HepG2 (cell line): ENCODE data around the gene EXOC3L4. TPM values are rescaled to one million over a fixed set of nuclear protein-coding genes. Genes with fewer than 3 reads are reported as not detected.

Experiments used
- ADNP ChIP-seq: sonication (generic); formaldehyde crosslinking; IDR thresholded peaks from 2 replicates; pipeline ENCODE4 v1.4.0; 2020; ENCODE audit warnings: missing genetic modification reagents
- ARNT ChIP-seq: fragments of 450-650 bp; IDR thresholded peaks from 2 replicates; pipeline ENCODE4 v1.6.1; 2017
- ARNT2 ChIP-seq: sonication (generic); formaldehyde crosslinking; IDR thresholded peaks from 2 replicates; pipeline ENCODE4 v1.8.0; 2022; ENCODE audit warnings: mild to moderate bottlenecking, low read depth, missing genetic modification reagents, moderate library complexity
- ATF1 ChIP-seq: IDR thresholded peaks from 2 replicates; pipeline ENCODE4 v1.6.1; 2016; ENCODE audit warnings: mild to moderate bottlenecking, control low read depth
- BHLHE40 ChIP-seq: IDR thresholded peaks from 2 replicates; pipeline ENCODE4 v1.6.1; 2011; ENCODE audit warnings: low read length, improper control_type of control experiment
- EHMT2 ChIP-seq: fragments of 200-600 bp; sonication (generic); IDR thresholded peaks from 2 replicates; pipeline ENCODE4 v1.7.0; 2017; ENCODE audit warnings: antibody characterized with exemption, low read depth, low read length, borderline replicate concordance
- FLYWCH1 ChIP-seq: sonication (generic); formaldehyde crosslinking; IDR thresholded peaks from 2 replicates; pipeline ENCODE4 v1.8.1; 2023; ENCODE audit warnings: mild to moderate bottlenecking, missing genetic modification reagents
- HNF4A ChIP-seq: sonication (generic); formaldehyde crosslinking; IDR thresholded peaks from 2 replicates; pipeline ENCODE4 v1.4.0; 2020; ENCODE audit warnings: missing genetic modification reagents
- NFE2L1 ChIP-seq: sonication (generic); formaldehyde crosslinking; IDR thresholded peaks from 2 replicates; pipeline ENCODE4 v1.4.0; 2020; ENCODE audit warnings: missing genetic modification reagents, mild to moderate bottlenecking, borderline replicate concordance
- NR2F2 ChIP-seq: IDR thresholded peaks from 2 replicates; pipeline ENCODE4 v1.6.1; 2012; ENCODE audit warnings: low read depth, inconsistent platforms, borderline replicate concordance
- SAP130 ChIP-seq: IDR thresholded peaks from 2 replicates; pipeline ENCODE4 v1.6.1; 2016; ENCODE audit warnings: low read depth
- SMAD9 ChIP-seq: sonication (generic); formaldehyde crosslinking; IDR thresholded peaks from 2 replicates; pipeline ENCODE4 v1.5.1; 2020; ENCODE audit warnings: mild to moderate bottlenecking, missing genetic modification reagents
- SOX13 ChIP-seq, 3 experiments: fragments of 450-650 bp in 1 of 3; sonication (generic) in 1 of 3; formaldehyde crosslinking in 1 of 3; IDR thresholded peaks in 2 of 3; conservative IDR thresholded peaks in 1 of 3; 2 replicates each; pipeline versions ENCODE4 v1.5.0 to v1.6.1; 2016 to 2020; ENCODE audit warnings: antibody characterized with exemption in 1 of 3, mild to moderate bottlenecking in 1 of 3, missing compliant biosample characterization in 1 of 3, missing genetic modification reagents in 1 of 3, moderate library complexity in 1 of 3
- SRY ChIP-seq: sonication (generic); formaldehyde crosslinking; IDR thresholded peaks from 2 replicates; pipeline ENCODE4 v1.8.0; 2022; ENCODE audit warnings: mild to moderate bottlenecking, missing genetic modification reagents
- TAF15 ChIP-seq: fragments of 200-400 bp; formaldehyde crosslinking; IDR thresholded peaks from one replicate; pipeline ENCODE4 v1.6.1; 2018; ENCODE audit warnings: mild to moderate bottlenecking, low read depth, low read length; ENCODE audit not compliant: poor library complexity, severe bottlenecking
- TP53 ChIP-seq: sonication (generic); formaldehyde crosslinking; conservative IDR thresholded peaks from 2 replicates; pipeline ENCODE4 v1.4.0; 2020; ENCODE audit warnings: missing genetic modification reagents
- YEATS2 ChIP-seq: sonication (generic); formaldehyde crosslinking; IDR thresholded peaks from 2 replicates; pipeline ENCODE4 v1.4.0; 2020; ENCODE audit warnings: missing genetic modification reagents, borderline replicate concordance
- ZNF10 ChIP-seq: sonication (generic); formaldehyde crosslinking; IDR thresholded peaks from 2 replicates; pipeline ENCODE4 v1.4.0; 2020; ENCODE audit warnings: mild to moderate bottlenecking, low read depth, missing genetic modification reagents, borderline replicate concordance
- ZNF17 ChIP-seq: sonication (generic); formaldehyde crosslinking; IDR thresholded peaks from 2 replicates; pipeline ENCODE4 v1.5.0; 2020; ENCODE audit warnings: mild to moderate bottlenecking, missing genetic modification reagents
- ZNF431 ChIP-seq: sonication (generic); formaldehyde crosslinking; IDR thresholded peaks from 2 replicates; pipeline ENCODE4 v1.9.0; 2022; ENCODE audit warnings: missing genetic modification reagents, low read depth, mild to moderate bottlenecking, borderline replicate concordance
- ZNF510 ChIP-seq: sonication (generic); formaldehyde crosslinking; IDR thresholded peaks from 2 replicates; pipeline ENCODE4 v1.4.0; 2020; ENCODE audit warnings: low read depth, mild to moderate bottlenecking, missing genetic modification reagents
- ZNF562 ChIP-seq: sonication (generic); formaldehyde crosslinking; IDR thresholded peaks from 2 replicates; pipeline ENCODE4 v1.8.0; 2022; ENCODE audit warnings: missing genetic modification reagents, borderline replicate concordance
- polyA plus RNA-seq, 8 experiments: library from polyadenylated mRNA; depleted of rRNA in 3 of 8; stranded (reverse) in 7 of 8; unstranded in 1 of 8; fragments of >200 nt; fragmentation: Illumina TruSeq in 4 of 8; extraction: Trizol in 4 of 8; gene quantifications; 2 replicates each; pipeline versions ENCODE4 v1.2.1 to v1.2.3, GENCODE V29; 2011 to 2016; ENCODE audit warnings: low read depth in 4 of 8, missing spikeins in 1 of 8, mixed read lengths in 1 of 8; ENCODE audit not compliant: insufficient read depth in 1 of 8
- total RNA-seq, 5 experiments: library from RNA; depleted of rRNA; stranded (reverse); fragments of >200 nt; fragmentation: Illumina TruSeq; extraction: Trizol; gene quantifications; 2 replicates each; pipeline ENCODE4 v1.2.3, GENCODE V29; 2016; ENCODE audit warnings: low read depth in 1 of 5
- TF ChIP-seq, protein P1 (sequence below): sonication (generic); formaldehyde crosslinking; IDR thresholded peaks from 2 replicates; pipeline ENCODE4 v1.8.0; 2022; ENCODE audit warnings: missing genetic modification reagents, mild to moderate bottlenecking, borderline replicate concordance
- TF ChIP-seq, protein P2 (sequence below), 2 experiments: fragments of 450-650 bp in 1 of 2; sonication (generic) in 1 of 2; formaldehyde crosslinking; IDR thresholded peaks; 2 replicates each; pipeline versions ENCODE4 v1.5.0 to v1.8.0; 2020 to 2022; ENCODE audit warnings: mild to moderate bottlenecking in 1 of 2, missing genetic modification reagents in 1 of 2
- TF ChIP-seq, protein P3 (sequence below): IDR thresholded peaks from 2 replicates; pipeline ENCODE4 v1.6.1; 2016; ENCODE audit warnings: low read depth, borderline replicate concordance
- TF ChIP-seq, protein P4 (sequence below): sonication (generic); formaldehyde crosslinking; IDR thresholded peaks from 2 replicates; pipeline ENCODE4 v1.8.1; 2023; ENCODE audit warnings: mild to moderate bottlenecking, missing genetic modification reagents

The EXOC3L4 gene
- total and polyA plus RNA-seq, 2 of the 13 experiments (the other 11 are each of a cell fraction or from before 2014, with no cell fraction given): 11.8 to 27.0 TPM

DNA sequence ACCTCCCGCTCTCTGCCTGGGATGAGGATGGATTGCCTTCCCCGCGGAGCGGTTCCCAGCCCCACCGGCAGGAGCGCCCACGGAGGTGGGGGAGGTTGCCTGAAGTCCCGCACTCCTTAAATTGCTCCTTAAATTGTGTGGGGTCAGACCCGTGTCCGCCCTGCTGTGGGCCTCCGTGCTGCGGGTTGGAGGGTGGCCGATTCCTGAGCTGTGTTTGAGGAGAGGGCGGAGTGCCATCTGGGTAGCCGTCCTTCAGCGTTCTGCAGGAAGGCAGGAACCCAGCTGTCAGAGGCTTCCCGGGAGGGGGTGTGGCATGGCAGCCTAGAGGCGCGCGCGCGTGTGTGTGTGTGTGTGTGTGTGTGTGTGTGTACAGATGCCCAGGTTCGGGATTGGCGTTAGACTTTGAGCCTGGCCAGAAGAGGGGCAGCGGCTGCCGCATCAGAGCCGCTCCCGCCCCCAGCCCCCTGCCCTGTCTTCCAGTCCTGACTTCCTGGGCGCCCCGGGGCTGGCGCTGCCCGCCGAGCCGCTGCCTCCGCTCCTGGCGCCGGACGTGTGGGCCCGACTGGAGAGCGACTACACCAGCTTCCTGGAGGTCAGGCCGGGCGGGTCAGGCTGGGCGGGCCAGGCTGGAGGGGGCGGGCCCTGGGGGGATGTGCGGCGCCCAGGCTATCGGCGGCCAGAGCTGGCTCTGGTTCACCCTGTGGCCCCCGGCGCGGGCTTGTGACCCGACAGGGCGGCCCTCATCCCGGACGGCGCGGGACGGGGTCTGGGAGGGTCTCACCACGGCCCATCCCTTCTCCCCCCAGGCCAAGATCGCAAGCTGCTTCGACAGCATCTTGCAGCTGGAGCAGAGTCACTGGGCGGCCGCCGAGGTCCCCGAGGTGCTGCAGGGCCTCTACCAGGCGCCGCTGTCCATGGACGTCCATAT lies 9.2 kb downstream of the EXOC3L4 start (continued):
- no peak for TF ChIP-seq SOX13 (IDR thresholded peaks at IDR 0.05)
- TF ChIP-seq SOX13 (CRISPR knock-in tag; conservative IDR thresholded peaks at IDR 0.05 in 1 of 2, IDR thresholded peaks at IDR 0.05 in 1 of 2): no peak; a peak in 2 of 4 replicates
- TF ChIP-seq ZNF562 (CRISPR knock-in tag): no peak
- TF ChIP-seq, protein P1, sequence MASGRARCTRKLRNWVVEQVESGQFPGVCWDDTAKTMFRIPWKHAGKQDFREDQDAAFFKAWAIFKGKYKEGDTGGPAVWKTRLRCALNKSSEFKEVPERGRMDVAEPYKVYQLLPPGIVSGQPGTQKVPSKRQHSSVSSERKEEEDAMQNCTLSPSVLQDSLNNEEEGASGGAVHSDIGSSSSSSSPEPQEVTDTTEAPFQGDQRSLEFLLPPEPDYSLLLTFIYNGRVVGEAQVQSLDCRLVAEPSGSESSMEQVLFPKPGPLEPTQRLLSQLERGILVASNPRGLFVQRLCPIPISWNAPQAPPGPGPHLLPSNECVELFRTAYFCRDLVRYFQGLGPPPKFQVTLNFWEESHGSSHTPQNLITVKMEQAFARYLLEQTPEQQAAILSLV (CRISPR knock-in tag): no peak
- no peak for TF ChIP-seq ATF1
- TF ChIP-seq ZNF17 (CRISPR knock-in tag): no peak
- TF ChIP-seq SAP130 (CRISPR knock-in tag): peak; percentile 84
- TF ChIP-seq YEATS2 (CRISPR knock-in tag): 0 out of 2 replicates have a peak, but pooled peaks have one; percentile 21
- no peak; the same call in 1 of the 2 replicates for TF ChIP-seq TP53 (CRISPR knock-in tag)
- TF ChIP-seq, protein P2, sequence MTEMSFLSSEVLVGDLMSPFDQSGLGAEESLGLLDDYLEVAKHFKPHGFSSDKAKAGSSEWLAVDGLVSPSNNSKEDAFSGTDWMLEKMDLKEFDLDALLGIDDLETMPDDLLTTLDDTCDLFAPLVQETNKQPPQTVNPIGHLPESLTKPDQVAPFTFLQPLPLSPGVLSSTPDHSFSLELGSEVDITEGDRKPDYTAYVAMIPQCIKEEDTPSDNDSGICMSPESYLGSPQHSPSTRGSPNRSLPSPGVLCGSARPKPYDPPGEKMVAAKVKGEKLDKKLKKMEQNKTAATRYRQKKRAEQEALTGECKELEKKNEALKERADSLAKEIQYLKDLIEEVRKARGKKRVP (CRISPR knock-in tag; IDR thresholded peaks at IDR 0.05): no peak
- TF ChIP-seq ZNF431: peak; percentile 71; the same call in 1 of the 2 replicates
- TF ChIP-seq SRY (CRISPR knock-in tag): no peak
- TF ChIP-seq TAF15: peak; percentile 65
- peak; percentile 84 for TF ChIP-seq ARNT2
- TF ChIP-seq NR2F2: peak; percentile 41; the same call in 1 of the 2 replicates
- TF ChIP-seq ARNT: no peak
- TF ChIP-seq, protein P3, sequence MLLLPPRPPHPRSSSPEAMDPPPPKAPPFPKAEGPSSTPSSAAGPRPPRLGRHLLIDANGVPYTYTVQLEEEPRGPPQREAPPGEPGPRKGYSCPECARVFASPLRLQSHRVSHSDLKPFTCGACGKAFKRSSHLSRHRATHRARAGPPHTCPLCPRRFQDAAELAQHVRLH (CRISPR knock-in tag): 0 out of 2 replicates have a peak, but pooled peaks have one; percentile 23
- no peak for TF ChIP-seq ADNP (CRISPR knock-in tag)
- TF ChIP-seq EHMT2: no peak
- TF ChIP-seq, protein P4, sequence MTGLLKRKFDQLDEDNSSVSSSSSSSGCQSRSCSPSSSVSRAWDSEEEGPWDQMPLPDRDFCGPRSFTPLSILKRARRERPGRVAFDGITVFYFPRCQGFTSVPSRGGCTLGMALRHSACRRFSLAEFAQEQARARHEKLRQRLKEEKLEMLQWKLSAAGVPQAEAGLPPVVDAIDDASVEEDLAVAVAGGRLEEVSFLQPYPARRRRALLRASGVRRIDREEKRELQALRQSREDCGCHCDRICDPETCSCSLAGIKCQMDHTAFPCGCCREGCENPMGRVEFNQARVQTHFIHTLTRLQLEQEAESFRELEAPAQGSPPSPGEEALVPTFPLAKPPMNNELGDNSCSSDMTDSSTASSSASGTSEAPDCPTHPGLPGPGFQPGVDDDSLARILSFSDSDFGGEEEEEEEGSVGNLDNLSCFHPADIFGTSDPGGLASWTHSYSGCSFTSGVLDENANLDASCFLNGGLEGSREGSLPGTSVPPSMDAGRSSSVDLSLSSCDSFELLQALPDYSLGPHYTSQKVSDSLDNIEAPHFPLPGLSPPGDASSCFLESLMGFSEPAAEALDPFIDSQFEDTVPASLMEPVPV (CRISPR knock-in tag): peak; percentile 64; the same call in 1 of the 2 replicates
- no peak; the same call in 1 of the 2 replicates for TF ChIP-seq ZNF510 (CRISPR knock-in tag)
- TF ChIP-seq HNF4A (CRISPR knock-in tag): peak; percentile 51; the same call in 1 of the 2 replicates
- no peak for TF ChIP-seq FLYWCH1 (CRISPR knock-in tag)
- TF ChIP-seq NFE2L1 (CRISPR knock-in tag): no peak
- no peak for TF ChIP-seq BHLHE40
- TF ChIP-seq ZNF10 (CRISPR knock-in tag): no peak
- TF ChIP-seq SMAD9 (CRISPR knock-in tag): no peak
